WTC11 (cell line): Measurements from ENCODE around the gene CAMKMT. TPM values are rescaled to one million over a fixed set of nuclear protein-coding genes. Genes with fewer than 3 reads are reported as not detected.

Experiments
- ATAC-seq: fragments of 200-7000 bp; cut with Tn5 transposase; 2 replicates; pipeline ENCODE4 v1.10.0; 2021; ENCODE audit warnings: mild to moderate bottlenecking, moderate library complexity
- CTCF ChIA-PET: fragments of 300-600 bp; sonication (Branson Sonifier 250); formaldehyde crosslinking; loops from one replicate; lab custom pipeline; 2021; ENCODE audit warnings: antibody characterized with exemption; lab: Charles Lee
- POLR2A ChIA-PET: fragments of 350-600 bp; sonication (Branson Sonifier 250); formaldehyde crosslinking; loops from one replicate; lab custom pipeline; 2021; ENCODE audit warnings: antibody characterized with exemption; lab: Charles Lee
- DNase-seq: peaks from one replicate; pipeline ENCODE4 v3.0.0; 2021; ENCODE audit warnings: low spot score
- H3K27ac Mint-ChIP-seq: 2 replicates; pipeline ENCODE4 v1.8.0; 2021; ENCODE audit warnings: mixed read lengths
- H3K27me3 Mint-ChIP-seq: 2 replicates; pipeline ENCODE4 v1.8.0; 2021; ENCODE audit warnings: low read depth, mild to moderate bottlenecking, moderate library complexity, mixed read lengths
- H3K36me3 Mint-ChIP-seq: 2 replicates; pipeline ENCODE4 v1.8.0; 2021; ENCODE audit warnings: mixed read lengths
- H3K4me1 Mint-ChIP-seq: 2 replicates; pipeline ENCODE4 v1.8.0; 2022; ENCODE audit warnings: mixed read lengths
- H3K4me3 Mint-ChIP-seq: 2 replicates; pipeline ENCODE4 v1.8.0; 2021; ENCODE audit warnings: mild to moderate bottlenecking, moderate library complexity, mixed read lengths
- H3K9me3 Mint-ChIP-seq: 2 replicates; pipeline ENCODE4 v1.8.0; 2021; ENCODE audit warnings: mixed read lengths
- CREM ChIP-seq: sonication (generic); formaldehyde crosslinking; IDR thresholded peaks from 2 replicates; pipeline ENCODE4 v1.8.1; 2022; ENCODE audit warnings: mild to moderate bottlenecking, missing genetic modification reagents, moderate library complexity
- EMX1 ChIP-seq: fragments of 250-450 bp; sonication (Bioruptor Pico); IDR thresholded peaks from 2 replicates; pipeline ENCODE4 v1.8.0; 2021; ENCODE audit warnings: mild to moderate bottlenecking
- FOXK1 ChIP-seq: sonication (generic); formaldehyde crosslinking; IDR thresholded peaks from 2 replicates; pipeline ENCODE4 v1.8.0; 2022; ENCODE audit warnings: mild to moderate bottlenecking, moderate library complexity, missing genetic modification reagents
- IRF2 ChIP-seq: sonication (generic); formaldehyde crosslinking; IDR thresholded peaks from 2 replicates; pipeline ENCODE4 v1.8.0; 2022; ENCODE audit warnings: low read depth, missing genetic modification reagents, borderline replicate concordance
- NFYB ChIP-seq: sonication (generic); formaldehyde crosslinking; conservative IDR thresholded peaks from 2 replicates; pipeline ENCODE4 v1.8.0; 2022; ENCODE audit warnings: low read depth, missing genetic modification reagents
- NR1H2 ChIP-seq: sonication (generic); formaldehyde crosslinking; IDR thresholded peaks from 2 replicates; pipeline ENCODE4 v1.9.0; 2021; ENCODE audit warnings: mild to moderate bottlenecking, moderate library complexity, missing genetic modification reagents
- SMAD4 ChIP-seq: sonication (generic); formaldehyde crosslinking; IDR thresholded peaks from 2 replicates; pipeline ENCODE4 v1.8.0; 2022; ENCODE audit warnings: mild to moderate bottlenecking, missing genetic modification reagents
- TP53 ChIP-seq: sonication (generic); formaldehyde crosslinking; IDR thresholded peaks from 2 replicates; pipeline ENCODE4 v1.8.1; 2023; ENCODE audit warnings: mild to moderate bottlenecking, missing genetic modification reagents
- total RNA-seq: library from RNA; stranded (reverse); gene quantifications from 3 replicates; pipeline ENCODE4 v1.2.3, GENCODE V29; 2021
- TF ChIP-seq, protein P1 (sequence below): sonication (generic); formaldehyde crosslinking; IDR thresholded peaks from 2 replicates; pipeline ENCODE4 v1.8.0; 2023; ENCODE audit warnings: mild to moderate bottlenecking, missing genetic modification reagents
- TF ChIP-seq, protein P2 (sequence below): sonication (generic); formaldehyde crosslinking; IDR thresholded peaks from 2 replicates; pipeline ENCODE4 v1.8.0; 2022; ENCODE audit warnings: mild to moderate bottlenecking, missing genetic modification reagents
- TF ChIP-seq, protein P3 (sequence below): sonication (generic); formaldehyde crosslinking; IDR thresholded peaks from 2 replicates; pipeline ENCODE4 v1.8.0; 2023; ENCODE audit warnings: missing genetic modification reagents, mild to moderate bottlenecking, borderline replicate concordance
- TF ChIP-seq, protein P4 (sequence below): sonication (generic); formaldehyde crosslinking; IDR thresholded peaks from 2 replicates; pipeline ENCODE4 v1.8.1; 2022; ENCODE audit warnings: mild to moderate bottlenecking, moderate library complexity, missing genetic modification reagents
- TF ChIP-seq, protein P5 (sequence below): sonication (generic); formaldehyde crosslinking; IDR thresholded peaks from 2 replicates; pipeline ENCODE4 v1.8.0; 2022; ENCODE audit warnings: mild to moderate bottlenecking, missing genetic modification reagents
- TF ChIP-seq, protein P6 (sequence below): fragments of 250-450 bp; sonication (Bioruptor Pico); conservative IDR thresholded peaks from 2 replicates; pipeline ENCODE4 v1.9.0; 2021; ENCODE audit warnings: mild to moderate bottlenecking
- TF ChIP-seq, protein P7 (sequence below): fragments of 250-450 bp; sonication (Bioruptor Pico); IDR thresholded peaks from 2 replicates; pipeline ENCODE4 v1.9.0; 2021; ENCODE audit warnings: mild to moderate bottlenecking, borderline replicate concordance

Gene CAMKMT
- total RNA-seq, 1 experiment from 2014 or later = 20.6 TPM

DNA sequence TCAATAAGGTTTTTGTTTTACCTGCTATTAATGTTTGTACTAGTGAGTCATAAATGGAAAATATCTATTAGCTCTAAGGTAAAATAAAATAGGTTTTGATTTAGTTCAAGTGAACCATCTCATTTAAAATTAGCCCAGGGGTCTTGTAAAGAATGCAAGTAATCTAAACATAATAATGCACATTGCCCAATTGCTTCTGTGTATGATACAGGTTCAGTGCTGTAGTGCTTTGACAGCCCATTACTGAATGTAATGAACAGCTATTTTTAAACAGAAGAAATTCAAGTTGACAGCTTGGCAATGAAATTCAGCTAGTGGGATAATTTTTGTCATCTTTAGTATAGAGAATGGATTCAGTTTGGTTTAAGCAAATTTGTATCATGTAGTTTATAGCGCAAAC is 91.5 kb downstream of the CAMKMT start (continued):
- TF ChIP-seq, protein P1, sequence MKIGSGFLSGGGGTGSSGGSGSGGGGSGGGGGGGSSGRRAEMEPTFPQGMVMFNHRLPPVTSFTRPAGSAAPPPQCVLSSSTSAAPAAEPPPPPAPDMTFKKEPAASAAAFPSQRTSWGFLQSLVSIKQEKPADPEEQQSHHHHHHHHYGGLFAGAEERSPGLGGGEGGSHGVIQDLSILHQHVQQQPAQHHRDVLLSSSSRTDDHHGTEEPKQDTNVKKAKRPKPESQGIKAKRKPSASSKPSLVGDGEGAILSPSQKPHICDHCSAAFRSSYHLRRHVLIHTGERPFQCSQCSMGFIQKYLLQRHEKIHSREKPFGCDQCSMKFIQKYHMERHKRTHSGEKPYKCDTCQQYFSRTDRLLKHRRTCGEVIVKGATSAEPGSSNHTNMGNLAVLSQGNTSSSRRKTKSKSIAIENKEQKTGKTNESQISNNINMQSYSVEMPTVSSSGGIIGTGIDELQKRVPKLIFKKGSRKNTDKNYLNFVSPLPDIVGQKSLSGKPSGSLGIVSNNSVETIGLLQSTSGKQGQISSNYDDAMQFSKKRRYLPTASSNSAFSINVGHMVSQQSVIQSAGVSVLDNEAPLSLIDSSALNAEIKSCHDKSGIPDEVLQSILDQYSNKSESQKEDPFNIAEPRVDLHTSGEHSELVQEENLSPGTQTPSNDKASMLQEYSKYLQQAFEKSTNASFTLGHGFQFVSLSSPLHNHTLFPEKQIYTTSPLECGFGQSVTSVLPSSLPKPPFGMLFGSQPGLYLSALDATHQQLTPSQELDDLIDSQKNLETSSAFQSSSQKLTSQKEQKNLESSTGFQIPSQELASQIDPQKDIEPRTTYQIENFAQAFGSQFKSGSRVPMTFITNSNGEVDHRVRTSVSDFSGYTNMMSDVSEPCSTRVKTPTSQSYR (CRISPR knock-in tag) = no peak
- no peak for TF ChIP-seq NR1H2
- TF ChIP-seq, protein P2, sequence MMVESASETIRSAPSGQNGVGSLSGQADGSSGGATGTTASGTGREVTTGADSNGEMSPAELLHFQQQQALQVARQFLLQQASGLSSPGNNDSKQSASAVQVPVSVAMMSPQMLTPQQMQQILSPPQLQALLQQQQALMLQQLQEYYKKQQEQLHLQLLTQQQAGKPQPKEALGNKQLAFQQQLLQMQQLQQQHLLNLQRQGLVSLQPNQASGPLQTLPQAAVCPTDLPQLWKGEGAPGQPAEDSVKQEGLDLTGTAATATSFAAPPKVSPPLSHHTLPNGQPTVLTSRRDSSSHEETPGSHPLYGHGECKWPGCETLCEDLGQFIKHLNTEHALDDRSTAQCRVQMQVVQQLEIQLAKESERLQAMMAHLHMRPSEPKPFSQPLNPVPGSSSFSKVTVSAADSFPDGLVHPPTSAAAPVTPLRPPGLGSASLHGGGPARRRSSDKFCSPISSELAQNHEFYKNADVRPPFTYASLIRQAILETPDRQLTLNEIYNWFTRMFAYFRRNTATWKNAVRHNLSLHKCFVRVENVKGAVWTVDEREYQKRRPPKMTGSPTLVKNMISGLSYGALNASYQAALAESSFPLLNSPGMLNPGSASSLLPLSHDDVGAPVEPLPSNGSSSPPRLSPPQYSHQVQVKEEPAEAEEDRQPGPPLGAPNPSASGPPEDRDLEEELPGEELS (CRISPR knock-in tag) = no peak
- no peak for TF ChIP-seq FOXK1 (CRISPR knock-in tag)
- no peak for TF ChIP-seq TP53
- TF ChIP-seq IRF2 (CRISPR knock-in tag) = no peak
- no peak for TF ChIP-seq EMX1 (CRISPR knock-in tag)
- no peak for TF ChIP-seq NFYB

DNA sequence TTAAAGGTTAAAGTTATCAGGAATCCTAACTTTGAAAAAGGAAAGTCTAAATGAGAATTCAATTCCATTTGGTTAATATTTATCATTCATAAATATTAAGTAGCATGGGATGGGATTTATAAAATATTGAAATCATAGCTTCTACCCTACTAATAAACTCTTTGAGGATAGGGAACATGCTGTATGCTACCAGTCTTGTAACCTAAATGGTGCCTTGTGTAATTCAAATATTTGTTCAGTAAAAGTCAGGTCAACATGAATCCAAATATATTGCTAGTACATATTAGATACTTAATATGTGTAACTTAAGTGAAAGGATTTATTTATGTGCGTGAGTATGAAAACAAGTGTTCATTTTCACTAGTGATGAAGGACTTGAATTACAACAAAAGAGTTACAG is 94.1 kb downstream of the CAMKMT start:
- H3K4me3 Mint-ChIP-seq = no peak overlapping the region
- CTCF ChIA-PET = no interaction called here
- no peaks in the 10 kb centered on the region for H3K36me3 Mint-ChIP-seq
- H3K4me1 Mint-ChIP-seq = peaks cover 56% of the 10 kb centered on the region
- H3K27ac Mint-ChIP-seq = no peak overlapping the region
- no peak for TF ChIP-seq SMAD4
- TF ChIP-seq, protein P3, sequence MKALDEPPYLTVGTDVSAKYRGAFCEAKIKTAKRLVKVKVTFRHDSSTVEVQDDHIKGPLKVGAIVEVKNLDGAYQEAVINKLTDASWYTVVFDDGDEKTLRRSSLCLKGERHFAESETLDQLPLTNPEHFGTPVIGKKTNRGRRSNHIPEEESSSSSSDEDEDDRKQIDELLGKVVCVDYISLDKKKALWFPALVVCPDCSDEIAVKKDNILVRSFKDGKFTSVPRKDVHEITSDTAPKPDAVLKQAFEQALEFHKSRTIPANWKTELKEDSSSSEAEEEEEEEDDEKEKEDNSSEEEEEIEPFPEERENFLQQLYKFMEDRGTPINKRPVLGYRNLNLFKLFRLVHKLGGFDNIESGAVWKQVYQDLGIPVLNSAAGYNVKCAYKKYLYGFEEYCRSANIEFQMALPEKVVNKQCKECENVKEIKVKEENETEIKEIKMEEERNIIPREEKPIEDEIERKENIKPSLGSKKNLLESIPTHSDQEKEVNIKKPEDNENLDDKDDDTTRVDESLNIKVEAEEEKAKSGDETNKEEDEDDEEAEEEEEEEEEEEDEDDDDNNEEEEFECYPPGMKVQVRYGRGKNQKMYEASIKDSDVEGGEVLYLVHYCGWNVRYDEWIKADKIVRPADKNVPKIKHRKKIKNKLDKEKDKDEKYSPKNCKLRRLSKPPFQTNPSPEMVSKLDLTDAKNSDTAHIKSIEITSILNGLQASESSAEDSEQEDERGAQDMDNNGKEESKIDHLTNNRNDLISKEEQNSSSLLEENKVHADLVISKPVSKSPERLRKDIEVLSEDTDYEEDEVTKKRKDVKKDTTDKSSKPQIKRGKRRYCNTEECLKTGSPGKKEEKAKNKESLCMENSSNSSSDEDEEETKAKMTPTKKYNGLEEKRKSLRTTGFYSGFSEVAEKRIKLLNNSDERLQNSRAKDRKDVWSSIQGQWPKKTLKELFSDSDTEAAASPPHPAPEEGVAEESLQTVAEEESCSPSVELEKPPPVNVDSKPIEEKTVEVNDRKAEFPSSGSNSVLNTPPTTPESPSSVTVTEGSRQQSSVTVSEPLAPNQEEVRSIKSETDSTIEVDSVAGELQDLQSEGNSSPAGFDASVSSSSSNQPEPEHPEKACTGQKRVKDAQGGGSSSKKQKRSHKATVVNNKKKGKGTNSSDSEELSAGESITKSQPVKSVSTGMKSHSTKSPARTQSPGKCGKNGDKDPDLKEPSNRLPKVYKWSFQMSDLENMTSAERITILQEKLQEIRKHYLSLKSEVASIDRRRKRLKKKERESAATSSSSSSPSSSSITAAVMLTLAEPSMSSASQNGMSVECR = no peak
- TF ChIP-seq, protein P4, sequence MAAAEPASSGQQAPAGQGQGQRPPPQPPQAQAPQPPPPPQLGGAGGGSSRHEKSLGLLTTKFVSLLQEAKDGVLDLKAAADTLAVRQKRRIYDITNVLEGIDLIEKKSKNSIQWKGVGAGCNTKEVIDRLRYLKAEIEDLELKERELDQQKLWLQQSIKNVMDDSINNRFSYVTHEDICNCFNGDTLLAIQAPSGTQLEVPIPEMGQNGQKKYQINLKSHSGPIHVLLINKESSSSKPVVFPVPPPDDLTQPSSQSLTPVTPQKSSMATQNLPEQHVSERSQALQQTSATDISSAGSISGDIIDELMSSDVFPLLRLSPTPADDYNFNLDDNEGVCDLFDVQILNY (CRISPR knock-in tag) = no peak
- no peak for TF ChIP-seq CREM (CRISPR knock-in tag)
- TF ChIP-seq, protein P5, sequence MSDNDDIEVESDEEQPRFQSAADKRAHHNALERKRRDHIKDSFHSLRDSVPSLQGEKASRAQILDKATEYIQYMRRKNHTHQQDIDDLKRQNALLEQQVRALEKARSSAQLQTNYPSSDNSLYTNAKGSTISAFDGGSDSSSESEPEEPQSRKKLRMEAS (CRISPR knock-in tag) = no peak
- no peaks in the 10 kb centered on the region for H3K27me3 Mint-ChIP-seq
- DNase-seq = no peak
- no peak for ATAC-seq
- POLR2A ChIA-PET = interaction anchor here (1.0 kb wide), 1 partner anchor 33 kb away, joined by 3 read pairs; no protein-coding TSS in a partner anchor
- no peaks in the 10 kb centered on the region for H3K9me3 Mint-ChIP-seq

DNA sequence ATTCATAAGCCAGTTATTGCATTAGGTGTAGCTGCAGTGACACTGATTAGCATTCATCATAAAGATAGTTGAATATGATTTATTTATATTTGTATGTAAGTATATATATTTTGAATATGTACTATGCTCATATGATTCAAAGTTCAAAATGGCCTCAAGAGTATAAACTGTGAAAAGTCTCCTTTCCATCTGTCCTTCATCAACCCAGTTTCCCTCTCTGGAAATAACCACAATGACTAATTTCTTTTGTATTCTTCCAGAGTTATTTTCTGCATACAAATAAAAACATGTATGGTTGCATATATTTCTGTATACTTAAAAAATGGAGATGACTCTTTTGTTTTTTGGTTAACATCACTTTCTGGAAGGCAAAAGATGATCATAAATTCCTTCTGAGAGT is 95.2 kb downstream of the CAMKMT start:
- Mint-ChIP-seq H3K36me3 (no peaks in the 10 kb centered on the region), H3K4me3 (no peak overlapping the region), H3K27me3 (no peaks in the 10 kb centered on the region), H3K27ac (no peak overlapping the region), H3K9me3 (no peaks in the 10 kb centered on the region), H3K4me1 (peaks cover 65% of the 10 kb centered on the region)
- ChIA-PET POLR2A (no interaction called here), CTCF (no interaction called here)
- DNase-seq (no peak), ATAC-seq (no peak)
- TF ChIP-seq, protein P6, sequence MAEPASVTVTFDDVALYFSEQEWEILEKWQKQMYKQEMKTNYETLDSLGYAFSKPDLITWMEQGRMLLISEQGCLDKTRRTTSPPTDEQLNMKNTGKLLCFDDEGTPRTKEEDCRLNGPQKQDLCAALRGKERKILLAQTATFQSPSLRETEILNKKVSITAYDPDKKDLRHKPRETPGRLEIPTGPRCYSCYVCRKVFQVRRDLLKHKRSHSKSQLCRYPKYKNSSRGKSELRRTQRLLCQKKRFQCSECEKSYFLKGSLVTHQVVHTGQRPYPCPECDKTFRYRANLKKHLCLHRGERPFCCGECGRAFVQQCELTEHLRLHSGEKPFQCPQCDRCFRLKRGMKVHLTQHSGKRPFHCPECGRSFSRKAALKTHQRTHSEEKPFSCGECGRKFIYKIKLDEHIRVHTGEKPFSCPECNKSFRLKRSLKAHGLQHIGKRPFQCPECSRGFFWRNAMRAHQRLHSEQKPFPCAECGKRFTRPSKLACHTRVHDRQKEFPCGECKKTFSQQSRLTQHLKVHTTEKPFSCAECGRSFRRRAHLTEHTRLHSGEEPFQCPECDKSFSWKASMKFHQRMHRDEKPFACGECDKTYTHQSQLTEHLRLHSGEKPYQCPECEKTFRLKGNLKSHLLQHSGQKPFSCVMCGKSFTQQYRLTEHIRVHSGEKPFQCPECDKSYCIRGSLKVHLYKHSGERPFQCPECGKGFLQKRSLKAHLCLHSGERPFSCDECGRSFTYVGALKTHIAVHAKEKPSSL (CRISPR knock-in tag) = no peak
- TF ChIP-seq, protein P7, sequence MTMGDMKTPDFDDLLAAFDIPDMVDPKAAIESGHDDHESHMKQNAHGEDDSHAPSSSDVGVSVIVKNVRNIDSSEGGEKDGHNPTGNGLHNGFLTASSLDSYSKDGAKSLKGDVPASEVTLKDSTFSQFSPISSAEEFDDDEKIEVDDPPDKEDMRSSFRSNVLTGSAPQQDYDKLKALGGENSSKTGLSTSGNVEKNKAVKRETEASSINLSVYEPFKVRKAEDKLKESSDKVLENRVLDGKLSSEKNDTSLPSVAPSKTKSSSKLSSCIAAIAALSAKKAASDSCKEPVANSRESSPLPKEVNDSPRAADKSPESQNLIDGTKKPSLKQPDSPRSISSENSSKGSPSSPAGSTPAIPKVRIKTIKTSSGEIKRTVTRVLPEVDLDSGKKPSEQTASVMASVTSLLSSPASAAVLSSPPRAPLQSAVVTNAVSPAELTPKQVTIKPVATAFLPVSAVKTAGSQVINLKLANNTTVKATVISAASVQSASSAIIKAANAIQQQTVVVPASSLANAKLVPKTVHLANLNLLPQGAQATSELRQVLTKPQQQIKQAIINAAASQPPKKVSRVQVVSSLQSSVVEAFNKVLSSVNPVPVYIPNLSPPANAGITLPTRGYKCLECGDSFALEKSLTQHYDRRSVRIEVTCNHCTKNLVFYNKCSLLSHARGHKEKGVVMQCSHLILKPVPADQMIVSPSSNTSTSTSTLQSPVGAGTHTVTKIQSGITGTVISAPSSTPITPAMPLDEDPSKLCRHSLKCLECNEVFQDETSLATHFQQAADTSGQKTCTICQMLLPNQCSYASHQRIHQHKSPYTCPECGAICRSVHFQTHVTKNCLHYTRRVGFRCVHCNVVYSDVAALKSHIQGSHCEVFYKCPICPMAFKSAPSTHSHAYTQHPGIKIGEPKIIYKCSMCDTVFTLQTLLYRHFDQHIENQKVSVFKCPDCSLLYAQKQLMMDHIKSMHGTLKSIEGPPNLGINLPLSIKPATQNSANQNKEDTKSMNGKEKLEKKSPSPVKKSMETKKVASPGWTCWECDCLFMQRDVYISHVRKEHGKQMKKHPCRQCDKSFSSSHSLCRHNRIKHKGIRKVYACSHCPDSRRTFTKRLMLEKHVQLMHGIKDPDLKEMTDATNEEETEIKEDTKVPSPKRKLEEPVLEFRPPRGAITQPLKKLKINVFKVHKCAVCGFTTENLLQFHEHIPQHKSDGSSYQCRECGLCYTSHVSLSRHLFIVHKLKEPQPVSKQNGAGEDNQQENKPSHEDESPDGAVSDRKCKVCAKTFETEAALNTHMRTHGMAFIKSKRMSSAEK (CRISPR knock-in tag) = no peak
